Osteocyte (in vitro differentiated cells): ENCODE data around the gene PADI3. TPM values are rescaled to one million over a fixed set of nuclear protein-coding genes. Genes with fewer than 3 reads are reported as not detected.

Experiments used
- DNase-seq: peaks from one replicate; pipeline ENCODE4 v3.0.0; 2021; ENCODE audit warnings: mixed read lengths; ENCODE audit not compliant: unreplicated experiment; ENCODE audit errors: extremely low spot score
- H3K27ac Mint-ChIP-seq: one replicate; pipeline ENCODE4 v1.8.0; 2021; ENCODE audit warnings: mild to moderate bottlenecking, mixed read lengths; ENCODE audit not compliant: unreplicated experiment
- H3K27me3 Mint-ChIP-seq: one replicate; pipeline ENCODE4 v1.8.0; 2021; ENCODE audit warnings: mixed read lengths; ENCODE audit not compliant: unreplicated experiment
- H3K36me3 Mint-ChIP-seq: one replicate; pipeline ENCODE4 v1.8.0; 2021; ENCODE audit warnings: mixed read lengths; ENCODE audit not compliant: unreplicated experiment
- H3K4me1 Mint-ChIP-seq: one replicate; pipeline ENCODE4 v1.8.0; 2021; ENCODE audit warnings: mixed read lengths; ENCODE audit not compliant: unreplicated experiment
- H3K4me3 Mint-ChIP-seq: one replicate; pipeline ENCODE4 v1.8.0; 2021; ENCODE audit warnings: mild to moderate bottlenecking, moderate library complexity, mixed read lengths; ENCODE audit not compliant: unreplicated experiment
- H3K9me3 Mint-ChIP-seq: one replicate; pipeline ENCODE4 v1.8.0; 2021; ENCODE audit warnings: mixed read lengths; ENCODE audit not compliant: unreplicated experiment
- total RNA-seq: library from RNA; stranded (reverse); gene quantifications from 2 replicates; pipeline ENCODE4 v1.2.1, GENCODE V29; 2021
- TF ChIP-seq, protein P1 (sequence below): fragments of 200-600 bp; sonication (generic); IDR thresholded peaks from 2 replicates; pipeline ENCODE4 v1.5.0; 2021; ENCODE audit warnings: antibody characterized with exemption, mild to moderate bottlenecking, moderate library complexity

Gene PADI3
- total RNA-seq, 1 donor from 2014 or later, result 0.73 TPM

- no peak overlapping the region for H3K27ac Mint-ChIP-seq
- TF ChIP-seq, protein P1, sequence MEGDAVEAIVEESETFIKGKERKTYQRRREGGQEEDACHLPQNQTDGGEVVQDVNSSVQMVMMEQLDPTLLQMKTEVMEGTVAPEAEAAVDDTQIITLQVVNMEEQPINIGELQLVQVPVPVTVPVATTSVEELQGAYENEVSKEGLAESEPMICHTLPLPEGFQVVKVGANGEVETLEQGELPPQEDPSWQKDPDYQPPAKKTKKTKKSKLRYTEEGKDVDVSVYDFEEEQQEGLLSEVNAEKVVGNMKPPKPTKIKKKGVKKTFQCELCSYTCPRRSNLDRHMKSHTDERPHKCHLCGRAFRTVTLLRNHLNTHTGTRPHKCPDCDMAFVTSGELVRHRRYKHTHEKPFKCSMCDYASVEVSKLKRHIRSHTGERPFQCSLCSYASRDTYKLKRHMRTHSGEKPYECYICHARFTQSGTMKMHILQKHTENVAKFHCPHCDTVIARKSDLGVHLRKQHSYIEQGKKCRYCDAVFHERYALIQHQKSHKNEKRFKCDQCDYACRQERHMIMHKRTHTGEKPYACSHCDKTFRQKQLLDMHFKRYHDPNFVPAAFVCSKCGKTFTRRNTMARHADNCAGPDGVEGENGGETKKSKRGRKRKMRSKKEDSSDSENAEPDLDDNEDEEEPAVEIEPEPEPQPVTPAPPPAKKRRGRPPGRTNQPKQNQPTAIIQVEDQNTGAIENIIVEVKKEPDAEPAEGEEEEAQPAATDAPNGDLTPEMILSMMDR, result no peak
- H3K4me3 Mint-ChIP-seq, result no peak overlapping the region
- no peaks in the 10 kb centered on the region for H3K27me3 Mint-ChIP-seq
- peaks cover 22% of the 10 kb centered on the region for H3K4me1 Mint-ChIP-seq
- H3K36me3 Mint-ChIP-seq, result no peaks in the 10 kb centered on the region
- DNase-seq, result no peak
- no peaks in the 10 kb centered on the region for H3K9me3 Mint-ChIP-seq
Measured at GRCh38 chr1:17251246-17251645, 2.3 kb downstream of the PADI3 start.

DNA sequence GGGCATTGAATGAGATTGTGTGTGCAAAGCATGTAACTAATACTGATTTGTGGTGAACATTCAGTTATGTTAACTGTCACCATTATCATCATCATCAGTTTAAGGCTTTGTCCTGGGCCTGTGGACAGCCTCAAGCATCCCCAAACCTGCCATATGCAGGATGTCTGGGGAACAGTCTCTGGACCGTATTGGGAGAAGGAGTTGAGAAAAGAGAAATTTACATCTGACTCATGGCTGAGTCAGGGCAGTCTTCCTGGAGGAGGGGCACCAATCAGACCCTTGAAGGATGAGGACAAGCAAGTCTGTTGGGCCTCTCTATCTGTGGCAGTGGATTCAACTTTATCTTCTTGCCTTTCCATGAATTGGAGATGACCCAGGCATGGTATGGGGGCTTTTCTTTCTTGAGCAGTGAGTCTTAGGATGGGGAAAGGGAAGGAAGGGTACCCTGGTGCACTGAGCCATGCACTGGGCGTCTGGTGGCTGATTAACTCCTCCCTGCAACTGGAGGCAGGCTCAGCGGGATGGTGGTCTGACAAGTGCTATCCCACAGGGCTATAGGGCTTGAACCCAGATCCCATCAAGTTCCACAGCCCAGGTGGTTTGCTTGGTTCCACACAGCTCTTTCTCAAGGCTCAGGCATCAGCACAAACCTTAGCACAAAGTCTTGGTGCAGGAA is 2.9 kb downstream of the PADI3 start:
- Mint-ChIP-seq H3K36me3 (no peaks in the 10 kb centered on the region), H3K9me3 (no peaks in the 10 kb centered on the region), H3K4me3 (no peak overlapping the region), H3K4me1 (peaks cover 19% of the 10 kb centered on the region), H3K27me3 (no peaks in the 10 kb centered on the region), H3K27ac (no peak overlapping the region)
- TF ChIP-seq, protein P1, result no peak
- DNase-seq, result no peak

GRCh38 chr1:17255336-17255735 is 6.4 kb downstream of the PADI3 start:
- Mint-ChIP-seq H3K27ac (no peak overlapping the region), H3K36me3 (no peaks in the 10 kb centered on the region), H3K27me3 (no peaks in the 10 kb centered on the region), H3K9me3 (no peaks in the 10 kb centered on the region), H3K4me3 (no peak overlapping the region), H3K4me1 (peaks cover 20% of the 10 kb centered on the region)
- no peak for DNase-seq
- TF ChIP-seq, protein P1, result no peak

GRCh38 chr1:17258116-17258757 is 9.3 kb downstream of the PADI3 start:
- TF ChIP-seq, protein P1, result no peak
- Mint-ChIP-seq H3K4me3 (no peak overlapping the region), H3K27me3 (peaks cover 6% of the 10 kb centered on the region), H3K4me1 (peaks cover 5% of the 10 kb centered on the region), H3K9me3 (peaks cover 5% of the 10 kb centered on the region), H3K27ac (no peak overlapping the region), H3K36me3 (peaks cover 4% of the 10 kb centered on the region)
- no peak for DNase-seq

- no peak overlapping the region for H3K27ac Mint-ChIP-seq
- H3K4me3 Mint-ChIP-seq, result no peak overlapping the region
- DNase-seq, result no peak
- H3K36me3 Mint-ChIP-seq, result peaks cover 4% of the 10 kb centered on the region
- H3K4me1 Mint-ChIP-seq, result peaks cover 5% of the 10 kb centered on the region
- peaks cover 5% of the 10 kb centered on the region for H3K9me3 Mint-ChIP-seq
- peaks cover 6% of the 10 kb centered on the region for H3K27me3 Mint-ChIP-seq
- TF ChIP-seq, protein P1, result no peak
Measured at GRCh38 chr1:17258758-17259130, 9.8 kb downstream of the PADI3 start.
